Umbilical cord (tissue), 2 donors: ENCODE data around the gene RSU1. TPM values are rescaled to one million over a fixed set of nuclear protein-coding genes. Genes with fewer than 3 reads are reported as not detected.

ENCODE experiments used
- DNase-seq: peaks from one replicate; pipeline ENCODE4 v3.0.0-alpha.2; 2015; ENCODE audit warnings: low spot score
- total RNA-seq: library from RNA; depleted of rRNA; stranded (reverse); fragments of >200 nt; gene quantifications from one replicate; pipeline ENCODE4 v1.2.3, GENCODE V29; 2014; ENCODE audit warnings: low replicate concordance; ENCODE audit not compliant: insufficient read depth

RSU1 gene
- total RNA-seq, 1 donor from 2014 or later: 76.8 TPM

DNA sequence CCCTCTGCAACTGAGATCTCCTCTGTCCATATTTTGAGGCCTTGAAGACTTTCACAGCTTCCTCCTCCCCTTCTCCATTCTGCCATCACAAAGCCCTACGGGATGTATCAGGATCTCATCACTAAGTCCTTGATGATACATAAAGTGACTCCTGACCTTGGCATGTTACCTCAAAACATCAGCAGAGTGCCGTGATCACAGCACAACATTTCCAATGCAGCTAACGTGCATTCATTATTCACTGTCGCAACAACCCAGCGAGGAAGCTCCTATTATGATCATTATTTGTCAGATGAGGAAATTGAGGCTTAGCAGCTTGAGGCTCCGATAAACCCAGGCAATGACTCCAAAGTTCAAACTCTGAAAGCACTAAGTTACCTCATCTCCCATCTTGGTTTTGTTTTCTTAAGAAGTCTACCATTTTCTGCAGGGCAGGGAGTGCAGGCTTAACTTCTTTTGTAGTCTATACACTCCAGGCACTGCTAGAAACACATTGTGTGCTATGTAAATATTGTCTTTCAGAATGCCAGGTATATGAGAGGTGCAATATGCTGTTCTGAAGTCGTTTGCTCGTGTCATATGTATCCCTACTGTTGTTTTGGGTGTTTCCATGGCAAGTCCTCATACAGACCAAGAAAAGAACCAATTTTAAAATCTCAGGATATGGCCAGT lies 215.0 kb downstream of the RSU1 start:
- DNase-seq: no peak

DNA sequence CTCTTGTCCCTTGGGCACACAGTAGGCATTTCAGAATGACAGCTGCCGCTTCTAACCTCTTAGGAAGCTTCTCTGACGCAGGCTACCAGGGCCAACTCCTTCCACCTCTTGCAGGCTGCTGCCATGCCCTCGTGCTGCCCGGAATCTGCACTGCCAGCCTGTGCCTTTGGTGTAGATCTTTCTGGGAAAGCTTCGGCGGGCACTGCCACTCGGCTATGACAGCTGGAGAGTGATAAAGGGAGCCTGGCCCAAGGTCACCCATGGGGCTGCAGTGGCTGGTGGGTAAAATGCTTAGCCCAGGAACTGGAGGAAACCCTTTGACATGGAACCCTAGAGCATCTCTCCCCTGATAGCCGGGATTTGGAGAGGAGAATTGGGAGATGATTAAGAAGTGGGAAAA lies 217.6 kb downstream of the RSU1 start:
- no peak for DNase-seq

- DNase-seq: no peak
These were observed 219.6 kb downstream of the RSU1 start for GRCh38 chr10:16597656-16598055.

DNA sequence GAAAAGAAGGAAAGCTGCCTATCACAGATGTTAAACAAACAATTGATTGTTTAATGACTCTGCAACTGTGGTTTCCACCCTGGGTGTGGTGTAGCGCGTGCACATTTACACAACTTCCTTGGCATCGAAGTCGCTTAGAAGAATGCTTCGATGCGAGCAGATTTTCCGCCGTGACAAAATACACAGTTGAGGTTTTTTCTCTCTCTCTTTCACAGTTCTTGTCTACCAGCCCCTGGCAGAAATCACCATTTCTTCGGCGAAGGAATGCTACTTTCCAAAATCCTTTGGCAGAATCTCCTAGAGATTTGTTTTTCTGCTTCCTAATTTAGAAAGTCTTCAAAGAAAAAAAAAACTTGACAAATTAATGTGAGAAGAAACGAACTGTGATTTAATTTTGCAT lies 224.8 kb downstream of the RSU1 start:
- DNase-seq: no peak

- DNase-seq: no peak
These were observed 230.7 kb downstream of the RSU1 start for GRCh38 chr10:16586358-16587138.

DNA sequence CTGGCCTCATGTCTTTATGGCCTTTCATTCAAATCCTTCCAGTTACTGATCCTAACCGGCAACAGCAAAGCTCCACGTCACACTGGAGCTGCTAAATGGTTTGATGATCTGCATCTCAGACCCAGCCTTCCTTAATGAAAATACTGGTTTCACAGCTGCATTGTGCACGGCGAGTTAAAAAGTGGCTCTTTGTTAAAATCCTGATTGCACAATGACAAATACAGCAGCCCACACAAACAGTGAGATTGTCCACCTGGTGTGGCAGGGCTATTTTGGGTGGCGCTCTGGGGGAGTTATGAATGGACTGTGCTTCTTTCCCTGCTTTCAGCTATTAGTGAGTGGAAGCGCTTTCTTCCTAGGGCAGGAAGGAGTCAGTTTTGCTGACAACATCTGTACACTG lies 232.1 kb downstream of the RSU1 start:
- DNase-seq: no peak

GRCh38 chr10:16583382-16583781 lies 233.8 kb downstream of the RSU1 start:
- DNase-seq: no peak

DNA sequence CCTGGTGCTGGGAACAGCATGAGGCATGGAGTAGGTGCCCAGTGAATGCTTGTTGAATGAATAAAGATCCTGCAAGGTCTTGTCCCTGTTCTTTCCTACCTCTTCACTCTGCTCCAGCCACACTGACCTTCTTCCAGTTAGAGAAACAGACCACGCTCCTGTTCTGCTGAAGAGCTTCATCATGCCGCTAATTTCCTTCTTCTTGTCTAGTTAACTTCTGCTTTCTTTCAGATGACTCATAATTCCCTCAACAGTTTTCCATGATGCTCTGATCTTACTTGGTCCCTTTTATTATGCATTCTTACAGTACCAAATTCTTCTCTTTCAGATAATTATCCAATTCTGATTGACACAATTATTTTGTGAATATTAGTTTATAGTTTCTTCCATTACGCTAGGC lies 236.0 kb downstream of the RSU1 start:
- DNase-seq: no peak

DNA sequence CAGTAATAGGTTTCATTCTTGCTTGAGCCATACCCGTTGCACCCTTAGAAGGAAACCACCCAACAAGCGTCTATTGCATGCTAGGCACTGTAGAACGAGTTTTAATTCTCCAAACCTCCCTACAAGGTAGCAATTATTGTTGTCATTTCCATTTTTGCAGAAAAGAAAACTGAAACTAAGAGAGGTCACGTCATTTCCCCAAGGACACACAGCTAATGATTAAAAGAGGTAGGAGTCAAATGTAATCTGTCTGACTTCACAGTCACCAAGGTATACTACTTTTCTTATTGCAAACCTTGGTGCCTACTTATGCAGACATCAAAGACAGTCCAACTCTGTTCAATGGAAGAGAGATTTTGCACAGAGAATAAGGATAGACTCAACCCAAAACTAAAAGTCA lies 246.5 kb downstream of the RSU1 start:
- DNase-seq: no peak

- no peak for DNase-seq
These were observed 250.9 kb downstream of the RSU1 start for GRCh38 chr10:16566202-16566805.

DNA sequence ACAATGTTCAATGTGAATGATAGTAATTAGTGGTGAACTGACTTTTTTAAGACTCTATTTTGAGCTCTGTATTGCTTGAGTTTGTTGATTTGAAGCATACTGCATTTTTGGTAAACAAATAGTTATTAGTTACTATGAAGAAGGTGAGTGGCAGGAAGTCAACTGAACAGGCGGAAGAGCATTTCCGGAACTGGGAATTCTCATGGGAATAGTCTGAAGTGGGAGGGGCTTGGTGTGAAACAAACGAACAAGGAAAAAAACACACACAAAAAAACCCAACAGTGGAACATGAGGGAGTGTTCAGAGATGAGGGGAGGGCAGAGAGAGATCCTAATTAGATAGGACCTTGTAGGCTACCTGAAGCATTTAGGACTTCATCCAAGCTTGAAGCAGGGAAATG lies 251.6 kb downstream of the RSU1 start:
- DNase-seq: no peak

DNA sequence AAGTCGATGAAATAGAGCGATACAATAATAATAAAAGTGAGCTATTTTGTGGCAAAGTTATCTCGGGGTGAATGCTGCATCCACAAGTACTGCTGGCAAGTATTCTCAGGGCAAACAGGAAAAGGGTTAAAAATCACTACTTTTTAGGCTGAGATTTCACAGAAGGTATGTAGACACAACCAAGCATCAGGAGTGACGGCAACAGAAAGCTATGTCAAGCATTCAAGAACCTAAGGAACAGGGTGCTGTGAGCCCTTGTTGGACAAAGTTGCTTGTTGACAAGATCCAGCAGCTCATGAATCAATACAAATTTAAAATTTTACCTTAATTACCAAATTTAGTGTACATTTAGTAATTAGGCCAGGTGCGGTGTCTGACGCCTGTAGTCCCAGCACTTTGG lies 254.3 kb downstream of the RSU1 start:
- no peak for DNase-seq

GRCh38 chr10:16559236-16559773 lies 257.9 kb downstream of the RSU1 start:
- DNase-seq: no peak

DNA sequence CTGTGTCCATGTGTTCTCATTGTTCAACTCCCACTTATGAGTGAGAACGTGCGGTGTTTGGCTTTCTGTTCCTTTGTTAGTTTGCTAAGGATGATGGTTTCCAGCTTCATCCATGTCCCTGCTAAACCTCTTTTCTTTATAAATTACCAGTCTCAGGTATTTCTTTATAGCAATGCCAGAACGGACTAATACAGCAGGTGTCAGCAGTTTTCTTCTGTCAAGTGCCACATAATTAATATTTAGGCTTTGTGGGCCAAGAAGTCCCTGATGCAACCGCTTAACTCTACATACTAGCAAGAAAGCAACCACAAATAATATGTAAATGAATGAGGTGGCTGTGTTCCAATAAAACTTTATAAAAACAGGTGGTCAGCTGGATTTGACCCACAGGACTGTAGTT lies 269.3 kb downstream of the RSU1 start:
- DNase-seq: no peak

- peak; percentile 4 for DNase-seq
These were observed 272.0 kb downstream of the RSU1 start for GRCh38 chr10:16545116-16545736.

DNA sequence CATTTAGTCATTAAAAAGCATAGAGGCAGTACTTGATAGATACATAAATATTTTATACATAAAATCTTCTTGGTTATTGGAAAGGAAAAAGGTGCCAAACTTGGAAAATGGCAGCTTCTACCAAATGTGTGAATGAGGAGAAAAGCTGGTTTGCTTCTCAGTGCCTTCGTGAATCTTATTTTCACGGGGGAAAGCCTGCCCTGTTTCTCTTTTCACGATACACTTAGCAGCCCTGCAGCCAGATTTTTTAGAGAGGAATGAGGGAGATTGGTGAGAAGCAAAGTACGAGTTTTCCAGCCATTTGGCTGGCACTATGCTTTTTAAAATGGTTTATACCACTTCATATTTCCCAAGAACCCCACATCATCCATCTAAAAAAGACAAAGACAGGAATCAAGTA lies 272.6 kb downstream of the RSU1 start:
- DNase-seq: no peak

GRCh38 chr10:16544099-16544498 lies 273.1 kb downstream of the RSU1 start:
- no peak for DNase-seq
